ENCODE results near the gene MAP3K14. TPM values are rescaled to one million over a fixed set of nuclear protein-coding genes. Genes with fewer than 3 reads are reported as not detected.

MAP3K14 gene
- total RNA-seq, 1 donor from 2014 or later = 5.2 TPM

DNA sequence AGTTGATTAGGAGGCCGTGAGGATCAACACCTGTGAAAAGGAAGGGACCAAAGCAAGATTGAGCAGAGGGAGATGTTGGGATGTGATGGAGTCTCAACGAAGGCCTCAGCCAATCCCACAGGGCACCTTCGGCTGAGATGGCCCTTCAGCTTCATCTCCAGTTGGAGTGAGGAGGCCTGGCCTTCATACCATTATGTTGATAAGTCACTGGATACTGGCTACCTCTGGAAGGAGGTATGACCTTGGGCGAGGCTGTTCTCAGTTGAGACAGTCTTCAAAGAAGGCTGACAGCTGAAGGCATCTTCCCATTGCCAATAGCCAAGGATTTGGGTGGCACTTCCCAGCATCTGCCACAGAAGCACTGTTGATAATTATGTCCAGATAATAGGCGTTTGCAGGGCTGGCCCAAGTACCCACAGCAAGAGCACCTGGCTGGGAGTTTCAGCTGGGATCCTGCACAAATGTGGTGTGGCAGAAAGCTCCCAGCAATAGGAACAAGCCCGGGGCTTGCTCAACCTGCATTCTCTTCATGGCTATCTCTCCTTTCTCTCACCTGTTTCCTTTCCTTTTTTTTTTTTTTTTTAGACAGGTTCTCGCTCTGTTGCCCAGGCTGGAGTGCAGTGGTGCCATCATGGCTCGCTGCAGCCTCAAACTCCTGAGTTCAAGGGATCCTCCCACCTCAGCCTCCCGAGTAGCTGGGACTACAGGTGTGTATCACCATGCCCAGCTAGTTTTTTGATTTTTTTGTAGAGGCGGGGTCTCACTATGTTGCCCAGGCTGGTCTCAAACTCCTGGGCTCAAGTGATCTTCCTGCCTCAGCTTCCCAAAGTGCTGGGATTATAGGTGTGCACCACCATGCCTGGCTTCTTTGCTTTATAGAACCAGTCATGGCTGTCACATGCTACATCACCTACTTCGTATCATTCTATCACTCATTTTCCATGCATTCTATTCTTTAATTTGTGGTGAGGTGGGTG, 18.2 kb upstream of the MAP3K14 start:
- H3K27me3 Mint-ChIP-seq (ENCODE audit: unreplicated experiment) = peaks cover 2% of the 10 kb centered on the region
- no peaks in the 10 kb centered on the region for H3K9me3 Mint-ChIP-seq (ENCODE audit: unreplicated experiment)
- peaks cover 25% of the 10 kb centered on the region for H3K4me1 Mint-ChIP-seq (ENCODE audit: unreplicated experiment)
- no peak overlapping the region for H3K27ac Mint-ChIP-seq (ENCODE audit: unreplicated experiment)
- TF ChIP-seq, protein P1, sequence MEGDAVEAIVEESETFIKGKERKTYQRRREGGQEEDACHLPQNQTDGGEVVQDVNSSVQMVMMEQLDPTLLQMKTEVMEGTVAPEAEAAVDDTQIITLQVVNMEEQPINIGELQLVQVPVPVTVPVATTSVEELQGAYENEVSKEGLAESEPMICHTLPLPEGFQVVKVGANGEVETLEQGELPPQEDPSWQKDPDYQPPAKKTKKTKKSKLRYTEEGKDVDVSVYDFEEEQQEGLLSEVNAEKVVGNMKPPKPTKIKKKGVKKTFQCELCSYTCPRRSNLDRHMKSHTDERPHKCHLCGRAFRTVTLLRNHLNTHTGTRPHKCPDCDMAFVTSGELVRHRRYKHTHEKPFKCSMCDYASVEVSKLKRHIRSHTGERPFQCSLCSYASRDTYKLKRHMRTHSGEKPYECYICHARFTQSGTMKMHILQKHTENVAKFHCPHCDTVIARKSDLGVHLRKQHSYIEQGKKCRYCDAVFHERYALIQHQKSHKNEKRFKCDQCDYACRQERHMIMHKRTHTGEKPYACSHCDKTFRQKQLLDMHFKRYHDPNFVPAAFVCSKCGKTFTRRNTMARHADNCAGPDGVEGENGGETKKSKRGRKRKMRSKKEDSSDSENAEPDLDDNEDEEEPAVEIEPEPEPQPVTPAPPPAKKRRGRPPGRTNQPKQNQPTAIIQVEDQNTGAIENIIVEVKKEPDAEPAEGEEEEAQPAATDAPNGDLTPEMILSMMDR (IDR thresholded peaks at IDR 0.05; ENCODE audit: unreplicated experiment) = no peak
- no peaks in the 10 kb centered on the region for H3K36me3 Mint-ChIP-seq (ENCODE audit: low read depth, unreplicated experiment)
- no peak overlapping the region for H3K4me3 Mint-ChIP-seq (ENCODE audit: unreplicated experiment)
- no peak for DNase-seq (ENCODE audit: low spot score)

DNA sequence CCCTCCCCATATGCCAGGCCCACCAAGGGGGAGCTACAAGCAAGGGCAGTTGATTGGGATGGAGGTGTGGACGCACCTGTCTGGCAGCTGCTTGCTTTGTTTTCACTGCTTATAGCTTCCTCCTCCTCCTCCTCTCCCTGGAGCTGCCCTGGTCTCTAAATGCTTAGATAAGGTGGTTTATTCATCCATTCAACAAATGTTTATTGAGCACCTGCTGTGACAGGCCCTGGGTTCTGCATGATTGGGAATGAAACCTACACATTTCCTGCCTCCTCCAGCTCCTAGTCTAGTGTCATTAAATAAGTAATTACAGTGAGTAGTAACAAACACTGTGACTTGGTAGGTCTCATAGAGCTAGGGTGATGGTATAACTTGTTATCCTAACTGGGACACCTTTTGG, 17.4 kb upstream of the MAP3K14 start:
- TF ChIP-seq, protein P1 (IDR thresholded peaks at IDR 0.05; ENCODE audit: unreplicated experiment) = no peak
- Mint-ChIP-seq H3K4me1 (ENCODE audit: unreplicated experiment) (peaks cover 20% of the 10 kb centered on the region), H3K4me3 (ENCODE audit: unreplicated experiment) (no peak overlapping the region), H3K27me3 (ENCODE audit: unreplicated experiment) (peaks cover 2% of the 10 kb centered on the region), H3K9me3 (ENCODE audit: unreplicated experiment) (no peaks in the 10 kb centered on the region), H3K27ac (ENCODE audit: unreplicated experiment) (no peak overlapping the region), H3K36me3 (ENCODE audit: low read depth, unreplicated experiment) (no peaks in the 10 kb centered on the region)
- no peak for DNase-seq (ENCODE audit: low spot score)

DNA sequence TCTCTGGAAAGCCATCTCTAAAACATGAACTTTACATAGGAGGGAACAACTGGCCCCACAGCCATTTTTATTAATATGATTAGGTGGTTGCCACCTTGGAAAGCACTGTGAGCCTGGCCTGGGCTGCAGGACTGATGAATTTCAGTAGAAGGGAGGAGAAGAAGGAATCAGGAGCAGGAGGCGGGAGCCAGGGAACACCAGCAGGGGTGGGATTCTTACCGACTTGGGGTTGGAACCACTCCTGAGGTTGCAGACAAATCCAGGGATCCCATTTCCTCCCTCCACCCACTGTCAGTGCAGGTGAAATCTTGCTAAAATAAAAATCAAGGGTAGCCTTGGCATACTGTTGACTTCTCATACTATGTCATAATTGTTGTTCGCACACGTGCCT, 16.9 kb upstream of the MAP3K14 start:
- TF ChIP-seq, protein P1 (IDR thresholded peaks at IDR 0.05; ENCODE audit: unreplicated experiment) = no peak
- peak overlapping the region; percentile 15 for H3K4me3 Mint-ChIP-seq (ENCODE audit: unreplicated experiment)
- H3K9me3 Mint-ChIP-seq (ENCODE audit: unreplicated experiment) = no peaks in the 10 kb centered on the region
- H3K27ac Mint-ChIP-seq (ENCODE audit: unreplicated experiment) = no peak overlapping the region
- peaks cover 18% of the 10 kb centered on the region for H3K4me1 Mint-ChIP-seq (ENCODE audit: unreplicated experiment)
- H3K36me3 Mint-ChIP-seq (ENCODE audit: low read depth, unreplicated experiment) = no peaks in the 10 kb centered on the region
- H3K27me3 Mint-ChIP-seq (ENCODE audit: unreplicated experiment) = peaks cover 2% of the 10 kb centered on the region
- no peak for DNase-seq (ENCODE audit: low spot score)

DNA sequence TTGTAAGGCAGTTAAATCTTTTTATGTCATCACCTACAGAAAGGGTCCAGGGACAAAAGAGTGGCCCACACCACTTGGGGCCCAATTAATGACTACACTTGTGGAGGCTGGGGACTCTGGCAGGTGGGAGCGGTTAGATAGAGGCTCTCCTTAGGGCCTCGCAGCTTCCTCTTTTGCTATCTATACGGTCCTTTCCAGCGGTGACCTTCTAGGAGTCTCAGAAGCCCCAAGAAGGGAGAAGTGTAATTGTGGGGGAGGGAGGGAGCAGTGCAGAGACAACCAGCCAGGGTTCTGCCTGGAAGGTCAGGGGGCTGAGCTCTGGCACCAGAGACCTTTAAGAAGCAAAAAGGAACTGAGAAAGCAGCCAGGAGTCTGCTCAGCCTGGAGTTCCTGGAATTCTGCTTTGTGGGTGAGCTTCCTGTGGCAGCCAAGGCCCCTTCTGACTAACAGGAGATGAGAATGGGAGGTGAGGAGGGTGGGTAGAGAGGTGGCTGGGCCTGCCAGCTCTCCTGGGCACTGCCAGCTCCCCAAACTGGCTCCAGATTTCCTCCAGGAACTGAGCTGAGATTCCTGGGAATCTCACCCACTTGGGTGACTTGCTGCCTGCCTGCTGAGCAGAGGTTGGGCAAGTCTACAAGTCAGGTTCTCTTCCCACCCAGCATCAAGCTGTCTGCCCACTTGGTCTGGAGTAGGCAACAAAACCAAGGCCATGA, 16.3 kb upstream of the MAP3K14 start:
- Mint-ChIP-seq H3K27me3 (ENCODE audit: unreplicated experiment) (peaks cover 2% of the 10 kb centered on the region), H3K36me3 (ENCODE audit: low read depth, unreplicated experiment) (no peaks in the 10 kb centered on the region), H3K27ac (ENCODE audit: unreplicated experiment) (no peak overlapping the region), H3K4me1 (ENCODE audit: unreplicated experiment) (peaks cover 14% of the 10 kb centered on the region), H3K4me3 (ENCODE audit: unreplicated experiment) (peak overlapping the region; percentile 15), H3K9me3 (ENCODE audit: unreplicated experiment) (no peaks in the 10 kb centered on the region)
- TF ChIP-seq, protein P1 (IDR thresholded peaks at IDR 0.05; ENCODE audit: unreplicated experiment) = no peak
- no peak for DNase-seq (ENCODE audit: low spot score)

Measured in endothelial cell (in vitro differentiated cells).